ENCODE data around the gene SPINK8.

DNA sequence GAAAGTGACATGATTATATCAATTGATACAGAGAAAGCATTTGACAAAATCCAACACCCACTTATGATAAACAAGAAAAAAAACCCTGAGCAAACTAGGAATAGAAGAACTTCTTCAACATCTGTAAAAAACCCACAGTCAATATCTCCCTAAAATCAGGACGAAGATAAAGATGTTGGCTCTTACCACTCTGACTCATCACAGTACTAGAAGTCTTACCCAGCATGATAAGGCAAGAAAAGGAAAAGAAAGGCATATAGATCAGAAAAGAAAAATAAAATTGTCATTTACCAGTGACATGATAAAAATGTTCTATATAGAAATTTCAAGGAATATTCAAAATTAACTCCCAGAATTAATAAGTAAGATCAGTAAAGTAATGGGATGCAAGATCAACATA lies 31.4 kb upstream of the SPINK8 start:
- TF ChIP-seq, protein P1, sequence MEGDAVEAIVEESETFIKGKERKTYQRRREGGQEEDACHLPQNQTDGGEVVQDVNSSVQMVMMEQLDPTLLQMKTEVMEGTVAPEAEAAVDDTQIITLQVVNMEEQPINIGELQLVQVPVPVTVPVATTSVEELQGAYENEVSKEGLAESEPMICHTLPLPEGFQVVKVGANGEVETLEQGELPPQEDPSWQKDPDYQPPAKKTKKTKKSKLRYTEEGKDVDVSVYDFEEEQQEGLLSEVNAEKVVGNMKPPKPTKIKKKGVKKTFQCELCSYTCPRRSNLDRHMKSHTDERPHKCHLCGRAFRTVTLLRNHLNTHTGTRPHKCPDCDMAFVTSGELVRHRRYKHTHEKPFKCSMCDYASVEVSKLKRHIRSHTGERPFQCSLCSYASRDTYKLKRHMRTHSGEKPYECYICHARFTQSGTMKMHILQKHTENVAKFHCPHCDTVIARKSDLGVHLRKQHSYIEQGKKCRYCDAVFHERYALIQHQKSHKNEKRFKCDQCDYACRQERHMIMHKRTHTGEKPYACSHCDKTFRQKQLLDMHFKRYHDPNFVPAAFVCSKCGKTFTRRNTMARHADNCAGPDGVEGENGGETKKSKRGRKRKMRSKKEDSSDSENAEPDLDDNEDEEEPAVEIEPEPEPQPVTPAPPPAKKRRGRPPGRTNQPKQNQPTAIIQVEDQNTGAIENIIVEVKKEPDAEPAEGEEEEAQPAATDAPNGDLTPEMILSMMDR (conservative IDR thresholded peaks at IDR 0.05; ENCODE audit: low read length): no peak
- TF ChIP-seq EZH2phosphoT487 (IDR thresholded peaks at IDR 0.05; ENCODE audit: borderline replicate concordance): no peak
